Stomach (tissue), 9 donors: ENCODE data around the gene MAPKAPK5. TPM values are rescaled to one million over a fixed set of nuclear protein-coding genes. Genes with fewer than 3 reads are reported as not detected.

Experiments
- DNase-seq, 2 donors: peaks; one replicate each; pipeline versions ENCODE4 v3.0.0 to v3.0.0-alpha.2; 2013 to 2019
- H3K27ac ChIP-seq, 5 donors: fragments of 200-600 bp in 4 of 5; sonication (generic) in 4 of 5; one replicate each; pipeline ENCODE4 v1.5.1; 2013 to 2019; ENCODE audit warnings: mild to moderate bottlenecking in 1 of 5, moderate library complexity in 1 of 5
- H3K27me3 ChIP-seq, 3 donors: fragments of 200-600 bp; sonication (generic); one replicate each; pipeline ENCODE4 v1.5.1; 2017 to 2019; ENCODE audit warnings: mixed run types in 1 of 3
- H3K36me3 ChIP-seq, 4 donors: fragments of 200-600 bp; sonication (generic); 1 replicate in 3 of 4; 2 replicates in 1 of 4; pipeline ENCODE4 v1.5.1; 2016 to 2019
- H3K4me1 ChIP-seq, 4 donors: fragments of 200-600 bp; sonication (generic); one replicate each; pipeline ENCODE4 v1.5.1; 2016 to 2019
- H3K4me3 ChIP-seq, 4 donors: fragments of 200-600 bp; sonication (generic) in 3 of 4; one replicate each; pipeline ENCODE4 v1.5.1; 2016 to 2019; ENCODE audit warnings: mild to moderate bottlenecking in 1 of 4
- H3K9me3 ChIP-seq, 4 donors: fragments of 200-600 bp; sonication (generic); one replicate each; pipeline ENCODE4 v1.5.1; 2016 to 2019
- CTCF ChIP-seq, 7 experiments: fragments of 450-650 bp in 4 of 7; fragments of 200-600 bp in 3 of 7; sonication (generic) in 3 of 7; IDR thresholded peaks; one replicate each; pipeline ENCODE4 v1.5.1; 2016 to 2019; ENCODE audit warnings: antibody characterized with exemption in 7 of 7, control low read depth in 2 of 7, mild to moderate bottlenecking in 1 of 7
- EP300 ChIP-seq: sonication (generic); formaldehyde crosslinking; IDR thresholded peaks from one replicate; pipeline ENCODE4 v1.6.1; 2017; ENCODE audit warnings: antibody characterized with exemption
- POLR2A ChIP-seq, 4 donors: fragments of 450-650 bp; IDR thresholded peaks; one replicate each; pipeline ENCODE4 v1.6.1; 2016; ENCODE audit warnings: antibody characterized with exemption in 4 of 4, control low read depth in 2 of 4, mild to moderate bottlenecking in 1 of 4, moderate library complexity in 1 of 4
- POLR2AphosphoS5 ChIP-seq, 3 donors: sonication (generic); formaldehyde crosslinking; IDR thresholded peaks; one replicate each; pipeline ENCODE4 v1.6.1; 2016; ENCODE audit warnings: antibody characterized with exemption in 3 of 3
- WGBS, 5 donors: extraction: QIAGEN DNeasy Blood & Tissue Kit in 3 of 5; methylation state at CpG; one replicate each; pipeline versions ENCODE4 v1.1.5 to v1.1.7; 2013 to 2018; 5-methylcytosine and 5-hydroxymethylcytosine counted together
- intact Hi-C: fragments of 100-400 bp; cut with DNase I; formaldehyde crosslinking; loops from one replicate; pipeline ENCODE4 v1.15.1; 2023; ENCODE audit warnings: low total_unique reads
- polyA plus RNA-seq, 3 donors: library from polyadenylated mRNA; stranded (reverse); fragments of 200-250 nt; gene quantifications; one replicate each; pipeline ENCODE4 v1.2.3, GENCODE V29; 2013
- total RNA-seq, 5 donors: library from RNA; depleted of rRNA; stranded (reverse); fragments of >200 nt; gene quantifications; one replicate each; pipeline versions ENCODE4 v1.1.0 to v1.2.3, GENCODE V29; 2014 to 2016
- donor health status: healthy with polysubstance abuse.
- donor health status: Bipolar disorder and iron deficiency.
- donor health status: healthy.

The MAPKAPK5 gene
- total and polyA plus RNA-seq, 8 donors: 15.1 to 124 (median 50.7) TPM

DNA sequence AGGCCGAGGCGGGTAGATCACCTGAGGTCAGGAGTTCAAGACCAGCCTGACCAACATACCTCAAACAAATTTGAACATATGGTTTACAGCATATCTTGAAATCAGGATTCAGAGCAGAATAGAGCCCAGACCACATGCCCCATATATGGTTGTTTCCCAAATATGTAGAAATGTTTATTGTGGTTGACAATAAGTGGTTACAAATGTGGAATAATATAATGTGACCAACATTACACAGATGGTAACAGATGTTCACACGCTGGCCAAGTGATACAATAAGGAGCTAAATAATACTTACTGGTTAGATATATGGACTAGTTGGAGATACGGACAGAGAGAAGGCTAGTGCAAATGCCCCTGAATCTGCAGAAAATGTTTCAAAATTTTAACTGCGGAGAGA is 85.3 kb downstream of the MAPKAPK5 start:
- 85 to 91% (median 87%) methylated on average over 5 of the region's 5 CpGs for WGBS, 5 donors
- Histone ChIP-seq H3K36me3 (peaks cover 0 to 15% (median 8%) of the 10 kb centered on the region in 4 donors), H3K27ac (no peak overlapping the region), H3K27me3 (no peaks in the 10 kb centered on the region), H3K9me3 (no peaks in the 10 kb centered on the region), H3K4me1 (no peaks in the 10 kb centered on the region), H3K4me3 (no peak overlapping the region)
- TF ChIP-seq CTCF (IDR thresholded peaks at IDR 0.05) (no peak), EP300 (no peak), POLR2AphosphoS5 (IDR thresholded peaks at IDR 0.05) (no peak), POLR2A (IDR thresholded peaks at IDR 0.05) (no peak)
- no peak for DNase-seq
- intact Hi-C loops: no loop called here

DNA sequence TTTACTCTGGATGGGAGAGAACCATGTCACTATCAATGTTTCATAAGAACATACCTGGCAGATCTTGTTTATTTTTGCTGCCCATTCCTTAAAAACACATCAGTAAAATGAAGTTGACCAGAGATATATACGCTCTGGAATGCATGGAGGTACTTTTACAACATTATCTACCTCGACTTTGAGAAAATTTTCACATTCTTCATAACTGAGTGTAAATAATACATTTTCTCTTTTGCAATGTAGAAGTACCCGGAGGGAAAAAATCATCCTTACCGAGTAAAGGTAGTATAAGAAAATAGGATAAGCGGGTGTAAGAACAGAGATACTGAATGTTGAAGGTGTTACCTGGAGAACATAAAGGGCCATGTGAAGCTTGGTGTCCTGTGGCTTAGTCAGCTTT is 90.2 kb downstream of the MAPKAPK5 start:
- no peak for DNase-seq
- Histone ChIP-seq H3K4me1 (no peaks in the 10 kb centered on the region), H3K27ac (no peak overlapping the region), H3K9me3 (no peaks in the 10 kb centered on the region), H3K4me3 (no peak overlapping the region), H3K27me3 (no peaks in the 10 kb centered on the region), H3K36me3 (peaks cover 0 to 22% (median 17%) of the 10 kb centered on the region in 4 donors)
- WGBS, 5 donors: 84 to 91% (median 90%) methylated on average over 5 of the region's 5 CpGs
- TF ChIP-seq EP300: no peak
- intact Hi-C loops: no loop called here

DNA sequence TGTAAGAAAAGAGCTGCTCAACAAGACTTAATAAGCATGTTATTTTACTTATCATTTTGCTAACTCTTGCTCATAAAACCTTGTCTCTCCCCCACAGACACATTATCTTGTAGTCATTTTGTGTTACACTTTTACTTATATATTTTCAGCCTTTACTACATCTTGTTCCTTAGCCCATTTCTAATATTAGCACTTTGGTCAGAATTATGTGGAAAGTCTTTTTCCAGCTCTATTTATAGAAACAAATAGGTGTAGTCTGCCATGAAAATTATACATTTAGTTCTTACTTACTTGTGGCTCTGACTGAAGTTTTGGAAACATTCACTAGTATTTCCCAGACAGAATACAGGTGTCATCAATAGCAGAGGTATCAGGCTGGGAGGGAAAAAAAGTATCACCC is 94.8 kb downstream of the MAPKAPK5 start:
- intact Hi-C loops: no loop called here
- H3K27me3 ChIP-seq: no peaks in the 10 kb centered on the region
- no peak for DNase-seq
- no peak overlapping the region for H3K4me3 ChIP-seq
- H3K27ac ChIP-seq: peak overlapping the region in 1 of 5 donors; percentile 56
- no peak for TF ChIP-seq POLR2AphosphoS5 (IDR thresholded peaks at IDR 0.05)
- H3K4me1 ChIP-seq: peaks cover 0 to 6% (median 0%) of the 10 kb centered on the region in 4 donors
- H3K36me3 ChIP-seq: peaks cover 0 to 14% (median 12%) of the 10 kb centered on the region in 4 donors
- H3K9me3 ChIP-seq: no peaks in the 10 kb centered on the region

DNA sequence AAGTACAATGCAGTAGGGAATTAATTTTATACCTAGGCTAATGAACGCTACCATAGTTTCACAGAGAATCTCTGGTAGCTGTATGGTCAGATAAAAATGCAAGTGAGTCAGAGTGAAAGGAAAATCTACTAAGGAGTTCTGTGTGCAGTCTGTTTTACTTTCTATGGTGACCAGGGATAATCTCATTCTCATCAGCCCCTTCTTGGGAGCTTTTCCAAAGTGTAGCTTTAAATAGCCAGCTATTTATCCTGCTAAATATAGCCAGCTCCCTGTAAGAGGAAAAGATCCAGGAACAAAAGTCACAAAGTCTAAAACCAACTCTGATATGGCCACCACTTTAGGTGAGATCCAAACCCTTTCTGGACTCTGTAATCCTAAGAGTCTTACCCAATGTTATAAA is 95.4 kb downstream of the MAPKAPK5 start:
- no peaks in the 10 kb centered on the region for H3K9me3 ChIP-seq
- H3K27me3 ChIP-seq: no peaks in the 10 kb centered on the region
- peak in 1 of 2 donors; percentile 22 for DNase-seq
- TF ChIP-seq POLR2AphosphoS5 (IDR thresholded peaks at IDR 0.05) (no peak), CTCF (IDR thresholded peaks at IDR 0.05) (no peak), POLR2A (IDR thresholded peaks at IDR 0.05) (no peak), EP300 (no peak)
- intact Hi-C loops: no loop called here
- no peak overlapping the region for H3K4me3 ChIP-seq
- WGBS, 5 donors: 53 to 90% (median 79%) methylated on average over 1 of the region's 1 CpG
- H3K4me1 ChIP-seq: peaks cover 0 to 6% (median under 1%) of the 10 kb centered on the region in 4 donors
- peak overlapping the region in 3 of 5 donors; percentile 26 to 56 (median 35) for H3K27ac ChIP-seq
- H3K36me3 ChIP-seq: peaks cover 0 to 8% (median 7%) of the 10 kb centered on the region in 4 donors

DNA sequence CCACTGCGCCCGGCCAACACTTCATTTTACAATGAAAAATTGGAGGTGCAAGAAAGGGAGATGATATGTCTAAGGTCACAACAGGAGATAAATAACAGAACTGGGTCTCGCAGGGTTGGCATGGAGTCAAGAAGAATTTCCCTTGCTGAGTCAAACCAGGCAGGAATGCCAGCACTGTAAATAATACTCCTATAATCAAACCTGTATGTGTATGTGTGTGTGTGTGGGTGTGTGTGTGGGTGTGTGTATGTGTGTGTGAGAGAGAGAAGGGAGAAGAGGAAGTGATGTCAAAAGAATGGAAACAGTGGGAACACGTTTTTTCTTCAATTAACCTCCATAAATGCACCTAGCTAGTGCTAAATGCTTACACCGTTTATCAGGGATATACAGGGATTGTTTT is 100.5 kb downstream of the MAPKAPK5 start:
- Histone ChIP-seq H3K4me3 (no peak overlapping the region), H3K36me3 (no peaks in the 10 kb centered on the region), H3K27ac (no peak overlapping the region), H3K4me1 (peaks cover 0 to 8% (median 3%) of the 10 kb centered on the region in 4 donors), H3K9me3 (no peaks in the 10 kb centered on the region), H3K27me3 (no peaks in the 10 kb centered on the region)
- intact Hi-C loops: no loop called here
- WGBS, 5 donors: 55 to 71% (median 64%) methylated on average over 5 of the region's 5 CpGs
- DNase-seq: peak; percentile 27 to 46
- TF ChIP-seq POLR2A (IDR thresholded peaks at IDR 0.05) (no peak), EP300 (no peak), CTCF (IDR thresholded peaks at IDR 0.05) (no peak), POLR2AphosphoS5 (IDR thresholded peaks at IDR 0.05) (no peak)
